ENCODE measurements around the gene AUTS2. TPM values are rescaled to one million over a fixed set of nuclear protein-coding genes. Genes with fewer than 3 reads are reported as not detected.
A peak's percentile ranks its signal among the peaks of the same experiment; 100 is the strongest.

The AUTS2 gene
- total RNA-seq, 2 experiments from 2014 or later, result 2.4 to 3.0 TPM

DNA sequence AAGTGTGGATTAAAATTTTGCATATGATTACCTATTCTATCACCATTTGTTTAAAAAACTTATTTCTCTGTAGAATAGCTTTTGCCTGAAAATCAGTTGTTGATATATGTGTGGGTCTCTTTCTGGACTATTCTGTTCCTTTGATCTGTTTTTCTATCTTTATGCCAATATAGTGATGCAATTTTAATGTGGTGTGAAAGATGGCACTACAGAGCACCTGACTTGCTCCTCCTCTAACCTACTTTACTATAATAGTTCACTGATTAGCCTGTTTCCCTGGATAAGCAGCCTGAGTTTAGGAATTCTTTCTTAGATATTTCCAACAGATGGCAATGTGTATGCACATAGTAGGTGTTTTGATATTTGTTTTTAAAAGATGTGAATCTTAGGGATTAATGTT, 294.5 kb downstream of the AUTS2 start:
- intact Hi-C loops (cut with DNase I, micrococcal nuclease), result no loop called here
- ATAC-seq (no peak), DNase-seq (no peak)
- Mint-ChIP-seq H3K36me3 (ENCODE audit: low read depth) (no peaks in the 10 kb centered on the region), H3K9me3 (ENCODE audit: low read depth) (no peaks in the 10 kb centered on the region), H3K27me3 (peaks cover 2% of the 10 kb centered on the region), H3K4me3 (no peak overlapping the region), H3K4me1 (peaks cover 6% of the 10 kb centered on the region), H3K27ac (no peak overlapping the region)
- ChIA-PET CTCF (no interaction called here), POLR2A (no interaction called here)

DNA sequence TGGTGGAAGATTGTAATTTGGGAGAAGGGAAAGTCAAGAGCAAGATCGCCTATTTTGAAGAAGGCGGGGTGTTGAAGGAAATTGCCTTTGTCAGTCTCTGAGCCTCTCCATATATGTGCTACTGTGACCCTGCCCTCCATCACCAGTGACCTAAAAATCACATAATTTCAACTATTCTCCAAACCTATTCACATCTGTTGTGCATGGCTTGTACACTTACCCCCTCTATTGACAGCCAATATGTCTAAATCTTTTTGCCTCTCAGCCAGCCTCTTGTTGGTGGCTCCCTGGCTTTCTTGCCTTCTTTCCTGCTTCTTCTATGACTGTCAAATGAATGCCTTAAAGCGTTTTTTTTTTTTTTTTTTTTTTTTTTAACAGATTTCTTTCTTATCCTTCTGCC, 295.6 kb downstream of the AUTS2 start:
- Mint-ChIP-seq H3K36me3 (ENCODE audit: low read depth) (no peaks in the 10 kb centered on the region), H3K27ac (no peak overlapping the region), H3K9me3 (ENCODE audit: low read depth) (no peaks in the 10 kb centered on the region), H3K4me1 (peaks cover 6% of the 10 kb centered on the region), H3K27me3 (peaks cover 2% of the 10 kb centered on the region), H3K4me3 (no peak overlapping the region)
- ChIA-PET CTCF (no interaction called here), POLR2A (no interaction called here)
- ATAC-seq, result no peak
- intact Hi-C loops (cut with DNase I, micrococcal nuclease), result no loop called here
- DNase-seq, result no peak

DNA sequence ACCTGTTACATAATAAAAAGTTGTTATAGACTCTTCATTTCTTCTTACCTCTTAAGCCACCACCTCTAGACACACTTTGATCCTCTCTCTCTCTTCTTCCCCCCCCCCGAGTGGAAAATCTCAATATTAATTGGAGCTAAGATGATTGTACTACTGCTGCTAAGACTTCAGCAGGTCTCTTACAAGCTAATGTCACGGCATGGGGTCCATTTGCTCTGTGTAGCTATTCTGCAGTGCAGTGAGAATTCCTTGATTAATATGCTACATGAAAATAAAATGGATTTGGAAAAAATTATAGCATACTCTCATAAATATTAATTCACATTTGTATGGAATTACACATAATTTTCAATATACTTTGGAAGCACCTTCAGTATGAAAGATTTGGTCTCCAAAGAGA, 297.2 kb downstream of the AUTS2 start:
- H3K27me3 Mint-ChIP-seq, result peaks cover 2% of the 10 kb centered on the region
- ChIA-PET POLR2A (no interaction called here), CTCF (interaction anchor here (2.2 kb wide), 1 partner anchor 11 kb away, joined by 7 read pairs; no protein-coding TSS in a partner anchor)

DNA sequence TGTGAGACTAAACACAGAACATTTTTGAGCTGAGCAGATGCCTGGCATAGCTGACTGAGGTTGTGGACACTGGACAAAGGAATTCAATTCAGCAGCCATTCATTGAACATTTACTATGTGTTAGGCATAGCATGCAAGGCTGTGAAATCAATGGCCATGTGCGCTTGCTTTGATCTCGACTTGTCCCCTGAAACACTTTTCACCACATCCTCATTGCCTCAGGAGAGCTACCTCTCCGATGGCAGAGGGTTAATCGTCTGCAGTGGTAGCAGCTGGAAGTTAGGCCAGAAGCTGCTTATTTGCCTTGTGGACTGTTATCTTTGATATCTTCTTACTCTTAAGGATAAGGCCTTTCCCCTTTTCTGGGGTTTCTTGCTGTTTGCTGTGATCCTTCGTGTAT, 297.8 kb downstream of the AUTS2 start:
- H3K4me3 Mint-ChIP-seq, result no peak overlapping the region
- no peaks in the 10 kb centered on the region for H3K4me1 Mint-ChIP-seq
- H3K9me3 Mint-ChIP-seq (ENCODE audit: low read depth), result no peaks in the 10 kb centered on the region
- ChIA-PET CTCF (interaction anchor here (2.2 kb wide), 1 partner anchor 11 kb away, joined by 7 read pairs; no protein-coding TSS in a partner anchor), POLR2A (interaction anchor here (0.6 kb wide), 1 partner anchor 302 kb away, joined by 4 read pairs; no protein-coding TSS in a partner anchor)
- H3K36me3 Mint-ChIP-seq (ENCODE audit: low read depth), result no peaks in the 10 kb centered on the region
- peaks cover 2% of the 10 kb centered on the region for H3K27me3 Mint-ChIP-seq
- DNase-seq (no peak), ATAC-seq (no peak)
- intact Hi-C loops (cut with DNase I, micrococcal nuclease), result no loop called here
- H3K27ac Mint-ChIP-seq, result no peak overlapping the region

More for the DNA sequence above, 297.2 kb downstream of the AUTS2 start:
- H3K4me3 Mint-ChIP-seq, result no peak overlapping the region
- no peaks in the 10 kb centered on the region for H3K9me3 Mint-ChIP-seq (ENCODE audit: low read depth)
- no peak overlapping the region for H3K27ac Mint-ChIP-seq
- DNase-seq (no peak), ATAC-seq (no peak)
- H3K4me1 Mint-ChIP-seq, result no peaks in the 10 kb centered on the region
- no peaks in the 10 kb centered on the region for H3K36me3 Mint-ChIP-seq (ENCODE audit: low read depth)
- intact Hi-C loops (cut with DNase I, micrococcal nuclease), result no loop called here

DNA sequence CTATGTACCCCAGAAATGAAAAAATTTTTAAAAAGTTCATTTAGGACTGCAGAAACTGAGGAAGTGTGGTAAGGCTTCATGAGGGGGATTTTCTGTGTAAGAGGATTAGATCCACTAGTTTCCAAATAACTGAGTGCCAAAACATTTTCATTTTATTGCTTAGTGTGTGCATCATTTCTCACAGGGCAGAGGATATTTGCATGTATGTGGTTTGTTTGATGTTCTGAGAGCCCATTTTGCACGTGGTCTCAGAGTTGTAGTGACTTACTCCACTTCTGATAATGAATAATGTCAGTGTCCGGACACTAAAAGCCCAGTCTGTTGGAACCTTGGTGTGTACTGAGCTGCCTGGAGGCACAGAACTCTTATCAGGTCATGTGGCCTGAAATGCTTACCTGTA, 299.9 kb downstream of the AUTS2 start:
- Mint-ChIP-seq H3K27ac (no peak overlapping the region), H3K4me3 (no peak overlapping the region), H3K36me3 (ENCODE audit: low read depth) (no peaks in the 10 kb centered on the region), H3K27me3 (peaks cover 5% of the 10 kb centered on the region), H3K4me1 (no peaks in the 10 kb centered on the region), H3K9me3 (ENCODE audit: low read depth) (no peaks in the 10 kb centered on the region)
- ChIA-PET POLR2A (no interaction called here), CTCF (no interaction called here)
- ATAC-seq, result no peak
- no peak for DNase-seq
- intact Hi-C loops (cut with DNase I, micrococcal nuclease), result no loop called here

DNA sequence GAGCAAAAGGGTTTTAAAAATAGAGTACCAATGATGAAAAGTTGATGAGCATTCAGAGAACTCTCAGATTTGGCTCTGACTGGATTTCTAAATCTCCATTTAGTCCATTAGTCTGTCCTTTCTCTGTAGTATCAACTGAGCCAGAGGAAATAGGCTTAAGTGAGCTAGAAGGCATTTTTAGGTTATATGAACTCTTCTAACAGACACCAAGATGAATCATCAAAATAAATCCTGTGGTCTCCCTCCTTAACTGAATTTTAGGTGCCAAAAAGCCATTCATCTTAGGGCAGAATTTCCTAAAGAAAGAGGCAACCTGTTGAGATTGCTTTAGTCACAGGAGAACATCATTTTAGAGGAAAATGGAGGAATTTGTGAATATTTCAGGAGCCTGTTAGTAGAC, 305.1 kb downstream of the AUTS2 start:
- H3K4me1 Mint-ChIP-seq, result peaks cover 3% of the 10 kb centered on the region
- ATAC-seq, result no peak
- H3K36me3 Mint-ChIP-seq (ENCODE audit: low read depth), result no peaks in the 10 kb centered on the region
- no peak overlapping the region for H3K27ac Mint-ChIP-seq
- H3K4me3 Mint-ChIP-seq, result no peak overlapping the region
- H3K9me3 Mint-ChIP-seq (ENCODE audit: low read depth), result no peaks in the 10 kb centered on the region
- H3K27me3 Mint-ChIP-seq, result peaks cover 3% of the 10 kb centered on the region
- DNase-seq, result no peak
- intact Hi-C loops (cut with DNase I, micrococcal nuclease), result no loop called here
- ChIA-PET CTCF (no interaction called here), POLR2A (no interaction called here)

DNA sequence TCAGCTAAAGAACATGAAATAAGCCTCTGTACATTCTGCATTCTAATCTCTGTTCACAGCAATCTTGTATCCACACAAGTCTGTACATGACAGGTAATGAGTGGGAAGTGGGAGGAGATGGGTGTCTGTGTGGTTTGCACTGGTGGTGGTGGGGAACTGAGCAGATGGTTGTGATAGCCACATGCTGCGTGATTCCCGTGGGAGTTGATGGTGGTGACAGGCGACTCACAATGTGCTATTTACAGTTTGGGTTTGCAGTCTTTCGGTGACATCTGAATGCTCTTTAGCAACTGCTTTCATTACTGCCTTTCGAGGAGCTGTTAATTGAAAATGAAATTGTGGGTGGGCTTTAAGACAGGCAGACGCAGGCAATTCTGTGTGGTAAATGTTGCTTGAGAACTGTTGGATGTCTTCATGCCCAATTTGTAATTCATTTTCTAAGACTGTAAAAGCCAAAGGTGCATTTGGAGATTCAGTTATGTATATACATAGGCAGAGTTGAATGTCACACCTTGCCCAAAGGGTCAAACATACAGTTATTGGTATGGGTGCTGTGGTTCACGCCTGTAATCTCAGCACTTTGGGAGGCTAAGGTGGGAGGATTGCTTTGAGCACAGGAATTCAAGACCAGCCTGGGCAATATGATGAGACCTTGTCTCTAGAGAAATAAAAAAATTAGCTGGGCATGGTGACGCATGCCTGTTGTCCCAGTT, 308.2 kb downstream of the AUTS2 start:
- no peak for ATAC-seq

DNA sequence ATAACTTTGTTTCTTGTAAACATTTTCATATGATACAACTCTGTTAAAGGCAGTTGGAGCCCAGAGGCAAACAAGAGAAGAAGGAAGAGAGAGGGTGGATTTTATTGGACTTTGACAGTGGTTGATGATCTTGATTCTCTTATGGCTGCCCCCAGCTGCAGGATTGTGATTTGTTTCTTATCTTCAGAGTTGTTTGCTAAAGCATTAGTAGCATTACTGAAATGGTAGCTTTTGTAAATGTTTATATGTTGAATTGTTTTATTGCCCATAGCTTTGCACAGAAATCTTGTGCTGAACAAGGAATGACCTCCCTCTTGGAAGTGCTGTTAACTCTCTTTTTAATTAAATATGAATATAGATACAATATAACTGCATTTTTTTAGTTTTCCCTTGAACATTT, 309.4 kb downstream of the AUTS2 start:
- H3K27ac Mint-ChIP-seq, result no peak overlapping the region
- no peaks in the 10 kb centered on the region for H3K36me3 Mint-ChIP-seq (ENCODE audit: low read depth)
- DNase-seq (no peak), ATAC-seq (no peak)
- intact Hi-C loops (cut with DNase I, micrococcal nuclease), result no loop called here
- H3K9me3 Mint-ChIP-seq (ENCODE audit: low read depth), result no peaks in the 10 kb centered on the region
- H3K27me3 Mint-ChIP-seq, result no peaks in the 10 kb centered on the region
- ChIA-PET CTCF (interaction anchor here (2.9 kb wide), 1 partner anchor 12 kb away, joined by 7 read pairs; no protein-coding TSS in a partner anchor), POLR2A (no interaction called here)
- H3K4me3 Mint-ChIP-seq, result no peak overlapping the region
- H3K4me1 Mint-ChIP-seq, result peaks cover 3% of the 10 kb centered on the region

More for the DNA sequence above, 308.2 kb downstream of the AUTS2 start:
- intact Hi-C loops (cut with DNase I, micrococcal nuclease), result no loop called here
- peak; percentile 22 for DNase-seq
- Mint-ChIP-seq H3K27me3 (peaks cover 3% of the 10 kb centered on the region), H3K4me3 (no peak overlapping the region), H3K9me3 (ENCODE audit: low read depth) (no peaks in the 10 kb centered on the region), H3K4me1 (peaks cover 3% of the 10 kb centered on the region), H3K27ac (no peak overlapping the region), H3K36me3 (ENCODE audit: low read depth) (no peaks in the 10 kb centered on the region)
- POLR2A ChIA-PET, result no interaction called here
- CTCF ChIA-PET, result interaction anchor here (2.9 kb wide), 1 partner anchor 10 kb away, joined by 7 read pairs; no protein-coding TSS in a partner anchor

GRCh38 chr7:69908454-69908853, 310.2 kb downstream of the AUTS2 start:
- Mint-ChIP-seq H3K27me3 (no peaks in the 10 kb centered on the region), H3K4me3 (no peak overlapping the region), H3K36me3 (ENCODE audit: low read depth) (no peaks in the 10 kb centered on the region), H3K4me1 (peaks cover 3% of the 10 kb centered on the region), H3K27ac (no peak overlapping the region), H3K9me3 (ENCODE audit: low read depth) (no peaks in the 10 kb centered on the region)
- ATAC-seq, result no peak
- ChIA-PET CTCF (no interaction called here), POLR2A (no interaction called here)
- no peak for DNase-seq
- intact Hi-C loops (cut with DNase I, micrococcal nuclease), result no loop called here

DNA sequence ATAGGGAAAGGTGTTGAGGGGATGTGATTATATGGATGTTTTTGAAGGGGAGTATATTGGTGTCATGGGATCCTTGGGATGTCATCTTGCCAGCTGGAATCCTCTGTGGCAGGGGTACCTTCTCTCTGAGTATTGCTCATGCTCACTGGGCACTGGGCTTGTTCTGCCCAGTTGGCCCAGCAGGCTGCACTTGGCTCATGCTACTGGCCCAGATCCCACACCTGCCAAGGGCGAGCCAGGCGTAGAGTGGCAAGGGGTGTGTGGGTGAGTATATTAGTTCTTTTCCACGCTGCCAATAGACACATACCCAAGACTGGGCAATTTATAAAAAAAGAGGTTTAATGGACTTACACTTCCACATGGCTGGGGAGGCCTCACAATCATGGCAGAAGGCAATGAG, 311.9 kb downstream of the AUTS2 start:
- POLR2A ChIA-PET, result no interaction called here

GRCh38 chr7:69911337-69911736, 313.1 kb downstream of the AUTS2 start:
- CTCF ChIA-PET, result no interaction called here
- intact Hi-C loops (cut with DNase I, micrococcal nuclease), result no loop called here
- no peak for ATAC-seq
- no peak overlapping the region for H3K4me3 Mint-ChIP-seq
- no peaks in the 10 kb centered on the region for H3K9me3 Mint-ChIP-seq (ENCODE audit: low read depth)
- no peak for DNase-seq
- H3K4me1 Mint-ChIP-seq, result peaks cover under 1% of the 10 kb centered on the region
- no peaks in the 10 kb centered on the region for H3K27me3 Mint-ChIP-seq
- POLR2A ChIA-PET, result no interaction called here
- no peak overlapping the region for H3K27ac Mint-ChIP-seq
- no peaks in the 10 kb centered on the region for H3K36me3 Mint-ChIP-seq (ENCODE audit: low read depth)

More for the DNA sequence above, 311.9 kb downstream of the AUTS2 start:
- intact Hi-C loops (cut with DNase I, micrococcal nuclease), result no loop called here
- Mint-ChIP-seq H3K9me3 (ENCODE audit: low read depth) (no peaks in the 10 kb centered on the region), H3K27ac (no peak overlapping the region), H3K36me3 (ENCODE audit: low read depth) (no peaks in the 10 kb centered on the region), H3K27me3 (no peaks in the 10 kb centered on the region), H3K4me3 (no peak overlapping the region), H3K4me1 (peaks cover 3% of the 10 kb centered on the region)
- DNase-seq, result no peak
- ATAC-seq, result no peak
- CTCF ChIA-PET, result no interaction called here

DNA sequence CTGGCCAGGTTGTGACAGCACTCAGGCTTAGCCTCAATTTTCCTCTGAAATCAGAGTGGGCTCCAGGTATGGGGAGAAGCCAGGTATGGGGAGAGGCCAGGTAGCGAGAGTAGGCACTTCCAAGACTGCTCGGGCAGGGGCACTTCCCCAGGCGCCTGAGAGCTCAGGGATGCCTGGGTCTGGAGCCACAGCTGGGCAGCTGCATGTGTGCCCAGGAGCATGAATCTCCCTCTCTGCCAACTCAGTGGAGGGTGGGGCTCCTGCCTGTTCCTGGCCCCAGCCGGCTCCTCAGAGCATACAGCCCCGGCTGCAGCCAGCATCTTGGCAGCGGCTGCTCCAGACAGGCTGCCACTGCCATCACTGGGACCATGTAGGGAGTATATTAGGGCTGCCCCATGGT, 313.9 kb downstream of the AUTS2 start:
- no peaks in the 10 kb centered on the region for H3K36me3 Mint-ChIP-seq (ENCODE audit: low read depth)

More for the DNA sequence above, 313.9 kb downstream of the AUTS2 start:
- H3K27me3 Mint-ChIP-seq, result no peaks in the 10 kb centered on the region
- H3K4me3 Mint-ChIP-seq, result no peak overlapping the region
- intact Hi-C loops (cut with DNase I, micrococcal nuclease), result no loop called here
- H3K27ac Mint-ChIP-seq, result no peak overlapping the region
- no peaks in the 10 kb centered on the region for H3K4me1 Mint-ChIP-seq
- H3K9me3 Mint-ChIP-seq (ENCODE audit: low read depth), result no peaks in the 10 kb centered on the region
- CTCF ChIA-PET, result no interaction called here
- DNase-seq, result no peak
- POLR2A ChIA-PET, result no interaction called here
- no peak for ATAC-seq
